ENCODE measurements around the gene C20orf96.

GRCh38 chr20:251354-251753 lies 39.2 kb downstream of the C20orf96 start:
- TF ChIP-seq CTCF (IDR thresholded peaks at IDR 0.05; ENCODE audit: low read depth, low read length) (no peak), POLR2A (IDR thresholded peaks at IDR 0.05; ENCODE audit: extremely low read depth, insufficient read length) (no peak)
